Measurements from ENCODE around the gene G2E3. TPM values are rescaled to one million over a fixed set of nuclear protein-coding genes. Genes with fewer than 3 reads are reported as not detected.

The G2E3 gene
- total RNA-seq, 1 donor from 2014 or later: 135 TPM

- Histone ChIP-seq H3K36me3 (peaks cover 8% of the 10 kb centered on the region), H3K27ac (peak overlapping the region; percentile 53), H4K20me1 (ENCODE audit: low read depth) (peaks cover 42% of the 10 kb centered on the region), H3K79me2 (ENCODE audit: low read depth) (peaks cover 57% of the 10 kb centered on the region), H2AFZ (replicated peaks) (peak overlapping the region; percentile 80), H3K9me3 (ENCODE audit: low read depth) (no peaks in the 10 kb centered on the region), H3K27me3 (no peaks in the 10 kb centered on the region), H3K4me2 (peak overlapping the region; percentile 94), H3K4me3 (peak overlapping the region; percentile 98), H3K9ac (peak overlapping the region; percentile 61), H3F3A (ENCODE audit: low read depth) (peaks cover 17% of the 10 kb centered on the region), H3K4me1 (peaks cover 15% of the 10 kb centered on the region)
- Mint-ChIP-seq H3K4me3 (peak overlapping the region; percentile 100), H3K27ac (peak overlapping the region; percentile 94), H3K36me3 (peaks cover 30% of the 10 kb centered on the region), H3K4me1 (peaks cover 19% of the 10 kb centered on the region), H3K27me3 (ENCODE audit: insufficient read depth, low read depth) (peaks cover 2% of the 10 kb centered on the region), H3K9me3 (peaks cover 18% of the 10 kb centered on the region)
- peak; percentile 75 for DNase-seq (ENCODE audit: low spot score)
- TF ChIP-seq EZH2phosphoT487 (IDR thresholded peaks at IDR 0.05) (no peak), EZH2 (IDR thresholded peaks at IDR 0.05) (no peak), CTCF (IDR thresholded peaks at IDR 0.05) (no peak)
Measured at GRCh38 chr14:30559638-30560091, 707 bp downstream of the G2E3 start.

- Histone ChIP-seq H3K79me2 (ENCODE audit: low read depth) (peaks cover 67% of the 10 kb centered on the region), H3K9ac (peak overlapping the region; percentile 22), H3K4me3 (peak overlapping the region; percentile 98), H3K4me1 (peaks cover 15% of the 10 kb centered on the region), H3K27ac (no peak overlapping the region), H3F3A (ENCODE audit: low read depth) (peaks cover 17% of the 10 kb centered on the region), H3K9me3 (ENCODE audit: low read depth) (no peaks in the 10 kb centered on the region), H2AFZ (replicated peaks) (no peak overlapping the region), H3K36me3 (peaks cover 8% of the 10 kb centered on the region), H4K20me1 (ENCODE audit: low read depth) (peaks cover 44% of the 10 kb centered on the region), H3K27me3 (no peaks in the 10 kb centered on the region), H3K4me2 (peak overlapping the region; percentile 94)
- Mint-ChIP-seq H3K27ac (no peak overlapping the region), H3K36me3 (peaks cover 37% of the 10 kb centered on the region), H3K4me3 (peak overlapping the region; percentile 83), H3K4me1 (peaks cover 19% of the 10 kb centered on the region), H3K27me3 (ENCODE audit: insufficient read depth, low read depth) (peaks cover 2% of the 10 kb centered on the region), H3K9me3 (peaks cover 25% of the 10 kb centered on the region)
- no peak for DNase-seq (ENCODE audit: low spot score)
- TF ChIP-seq EZH2phosphoT487 (IDR thresholded peaks at IDR 0.05) (no peak), EZH2 (IDR thresholded peaks at IDR 0.05) (no peak), CTCF (IDR thresholded peaks at IDR 0.05) (no peak)
Measured at GRCh38 chr14:30560581-30560980, 1.6 kb downstream of the G2E3 start.

- H3K36me3 ChIP-seq: peaks cover 12% of the 10 kb centered on the region
- H4K20me1 ChIP-seq (ENCODE audit: low read depth): peaks cover 81% of the 10 kb centered on the region
- H3K27me3 ChIP-seq: no peaks in the 10 kb centered on the region
- H3K4me2 ChIP-seq: no peak overlapping the region
- TF ChIP-seq EZH2 (IDR thresholded peaks at IDR 0.05) (no peak), CTCF (IDR thresholded peaks at IDR 0.05) (no peak), EZH2phosphoT487 (IDR thresholded peaks at IDR 0.05) (no peak)
- H3K27ac ChIP-seq: no peak overlapping the region
- H3F3A ChIP-seq (ENCODE audit: low read depth): peaks cover 4% of the 10 kb centered on the region
- Mint-ChIP-seq H3K27ac (no peak overlapping the region), H3K4me3 (no peak overlapping the region), H3K4me1 (peaks cover 12% of the 10 kb centered on the region), H3K9me3 (peaks cover 54% of the 10 kb centered on the region), H3K27me3 (ENCODE audit: insufficient read depth, low read depth) (no peaks in the 10 kb centered on the region), H3K36me3 (peaks cover 65% of the 10 kb centered on the region)
- no peak for DNase-seq (ENCODE audit: low spot score)
- peaks cover 38% of the 10 kb centered on the region for H3K4me1 ChIP-seq
- H2AFZ ChIP-seq (replicated peaks): no peak overlapping the region
- no peak overlapping the region for H3K9ac ChIP-seq
- H3K79me2 ChIP-seq (ENCODE audit: low read depth): peaks cover 100% of the 10 kb centered on the region
- H3K4me3 ChIP-seq: no peak overlapping the region
- H3K9me3 ChIP-seq (ENCODE audit: low read depth): no peaks in the 10 kb centered on the region
Measured at GRCh38 chr14:30564235-30564867, 5.4 kb downstream of the G2E3 start.

Data from neural progenitor cell (in vitro differentiated cells).